Endothelial cell of umbilical vein (primary cell): Measurements from ENCODE around the gene TLN1. TPM values are rescaled to one million over a fixed set of nuclear protein-coding genes. Genes with fewer than 3 reads are reported as not detected.

Experiments
- BruUV-seq: library from RNA; stranded (reverse); fragments of 400-500 nt; replicated peaks from 2 replicates; lab custom pipeline; 2021; lab: Mats Ljungman, UMichigan
- CTCF ChIA-PET: fragments of 300-600, 350-600 bp; sonication (Branson Sonifier 250); formaldehyde crosslinking; loops from one replicate; lab custom pipeline; 2021; ENCODE audit warnings: antibody characterized with exemption, inconsistent platforms; lab: Charles Lee
- POLR2A ChIA-PET: fragments of 300-600, 350-600 bp; sonication (Branson Sonifier 250); formaldehyde crosslinking; loops from one replicate; lab custom pipeline; 2021; ENCODE audit warnings: antibody characterized with exemption, inconsistent platforms; lab: Charles Lee
- DNase-seq: peaks from one replicate; pipeline ENCODE4 v3.0.0-alpha.2; 2011; ENCODE audit warnings: low read depth, low spot score
- FAIRE-seq: peaks from 2 replicates; lab custom pipeline; 2011; peaks lifted over from hg19 to GRCh38; lab: Jason Lieb, UNC
- H2AFZ ChIP-seq: 2 replicates; pipeline ENCODE4 v1.6.0; 2012; ENCODE audit warnings: low read depth, low read length, control low read depth, inconsistent platforms
- H3K27ac ChIP-seq: 2 replicates; pipeline ENCODE4 v1.5.1; 2011; ENCODE audit warnings: low read depth, mild to moderate bottlenecking, control low read depth, low read length, moderate library complexity; ENCODE audit not compliant: insufficient read depth
- H3K27me3 ChIP-seq, 2 experiments: 2 replicates each; pipeline versions ENCODE4 v1.6.0 to v1.6.1; 2011; ENCODE audit warnings: low read length in 2 of 2, mixed read lengths in 1 of 2; ENCODE audit not compliant: control insufficient read depth in 2 of 2, insufficient read depth in 2 of 2
- H3K36me3 ChIP-seq, 2 experiments: 2 replicates in 1 of 2; 3 replicates in 1 of 2; pipeline ENCODE4 v1.5.1; 2011; ENCODE audit warnings: low read length in 2 of 2, mild to moderate bottlenecking in 1 of 2, moderate library complexity in 1 of 2; ENCODE audit not compliant: control insufficient read depth in 2 of 2, insufficient read depth in 2 of 2; ENCODE audit errors: extremely low read depth in 1 of 2
- H3K4me1 ChIP-seq: 3 replicates; pipeline ENCODE4 v1.5.1; 2011; ENCODE audit warnings: mild to moderate bottlenecking, low read length; ENCODE audit not compliant: control insufficient read depth, insufficient read depth; ENCODE audit errors: extremely low read depth
- H3K4me2 ChIP-seq: 2 replicates; pipeline ENCODE4 v1.6.1; 2011; ENCODE audit warnings: low read length, control low read depth, mixed read lengths; ENCODE audit not compliant: insufficient read depth
- H3K4me3 ChIP-seq, 3 experiments: fragments of 200-600 bp in 1 of 3; sonication (generic), shearing (Covaris generic) in 1 of 3; replicated peaks in 1 of 3; 2 replicates each; pipeline ENCODE4 v1.5.1; 2011 to 2016; ENCODE audit warnings: control low read depth in 3 of 3, low read length in 3 of 3, mild to moderate bottlenecking in 2 of 3, inconsistent platforms in 1 of 3, low read depth in 1 of 3, moderate library complexity in 1 of 3; ENCODE audit not compliant: insufficient read depth in 1 of 3
- H3K79me2 ChIP-seq: 2 replicates; pipeline ENCODE4 v1.6.0; 2012; ENCODE audit warnings: low read length, inconsistent platforms; ENCODE audit not compliant: control insufficient read depth, insufficient read depth
- H3K9ac ChIP-seq: replicated peaks from 2 replicates; pipeline ENCODE3; 2011; ENCODE audit warnings: low read length, control low read depth; ENCODE audit not compliant: insufficient read depth; ENCODE audit errors: extremely low read depth
- H3K9me1 ChIP-seq: replicated peaks from 3 replicates; pipeline ENCODE4 v1.6.0; 2011; ENCODE audit warnings: mild to moderate bottlenecking, low read length; ENCODE audit not compliant: control insufficient read depth, insufficient read depth; ENCODE audit errors: extremely low read depth
- H3K9me3 ChIP-seq: replicated peaks from 2 replicates; pipeline ENCODE4 v1.5.1; 2012; ENCODE audit warnings: low read length, inconsistent platforms; ENCODE audit not compliant: control insufficient read depth, insufficient read depth
- H4K20me1 ChIP-seq: replicated peaks from 2 replicates; pipeline ENCODE3; 2011; ENCODE audit warnings: mild to moderate bottlenecking, low read length; ENCODE audit not compliant: control insufficient read depth, insufficient read depth; ENCODE audit errors: extremely low read depth
- CTCF ChIP-seq, 2 donors: IDR thresholded peaks; 1 replicate in 1 of 2; 2 replicates in 1 of 2; pipeline ENCODE4 v1.5.1; 2011; ENCODE audit warnings: low read length in 2 of 2, mild to moderate bottlenecking in 2 of 2, moderate library complexity in 2 of 2, control low read depth in 1 of 2, inconsistent platforms in 1 of 2, low read depth in 1 of 2; ENCODE audit not compliant: insufficient read depth in 1 of 2; ENCODE audit errors: extremely low read depth in 1 of 2
- EZH2 ChIP-seq: IDR thresholded peaks from 2 replicates; pipeline ENCODE4 v1.6.1; 2012; ENCODE audit warnings: borderline replicate concordance, low read depth, mild to moderate bottlenecking, moderate library complexity, low read length, inconsistent platforms; ENCODE audit not compliant: severe bottlenecking
- FOS ChIP-seq: IDR thresholded peaks from 2 replicates; pipeline ENCODE4 v1.6.1; 2011; ENCODE audit warnings: mild to moderate bottlenecking, low read length, moderate library complexity, borderline replicate concordance; ENCODE audit not compliant: insufficient read depth
- GATA2 ChIP-seq: IDR thresholded peaks from 2 replicates; pipeline ENCODE4 v1.7.0; 2011; ENCODE audit warnings: low read depth, mild to moderate bottlenecking, moderate library complexity, mixed read lengths, low read length; ENCODE audit not compliant: insufficient read length, insufficient read depth
- JUN ChIP-seq: IDR thresholded peaks from 2 replicates; pipeline ENCODE4 v1.6.1; 2011; ENCODE audit warnings: borderline replicate concordance, low read depth; ENCODE audit not compliant: insufficient read length, insufficient read depth
- MAX ChIP-seq: IDR thresholded peaks from 2 replicates; pipeline ENCODE4 v1.6.1; 2011; ENCODE audit not compliant: insufficient read depth, insufficient read length
- MYC ChIP-seq: IDR thresholded peaks from one replicate; pipeline ENCODE4 v1.6.1; 2011; ENCODE audit warnings: mild to moderate bottlenecking, low read depth, low read length
- POLR2AphosphoS5 ChIP-seq: IDR thresholded peaks from 2 replicates; pipeline ENCODE4 v1.6.1; 2012; ENCODE audit warnings: low read depth, mild to moderate bottlenecking, control low read depth, low read length, moderate library complexity; ENCODE audit not compliant: insufficient read depth
- dilution Hi-C: fragments of 300-500 bp; cut with MboI; formaldehyde crosslinking; loops from one replicate; pipeline ENCODE4 v1.15.0; 2019; ENCODE audit warnings: low sequenced_read_pairs; ENCODE audit not compliant: extremely low pct_ligation_motif_present
- intact Hi-C: fragments of 100-400 bp; cut with micrococcal nuclease; formaldehyde crosslinking; loops from one replicate; pipeline ENCODE4 v1.10.0; 2022
- polyA plus RNA-seq, 4 experiments: library from polyadenylated mRNA; depleted of rRNA in 3 of 4; stranded (reverse) in 3 of 4; unstranded in 1 of 4; fragments of >200 nt; gene quantifications; 2 replicates each; pipeline versions ENCODE4 v1.2.1 to v1.2.3, GENCODE V29; 2011 to 2012; ENCODE audit warnings: missing spikeins in 1 of 4
- total RNA-seq: library from RNA; stranded (reverse); gene quantifications from 2 replicates; pipeline ENCODE4 v1.2.3, GENCODE V29; 2021

The TLN1 gene
- total and polyA plus RNA-seq, 2 donors (not counting 3 experiments of a cell fraction or from before 2014, with no cell fraction given) = 120 to 450 TPM

- no TSS peak for BruUV-seq
- Histone ChIP-seq H3K36me3 (no peaks in the 10 kb centered on the region), H3K4me2 (no peak overlapping the region), H3K79me2 (no peaks in the 10 kb centered on the region), H2AFZ (no peak overlapping the region), H3K27me3 (no peaks in the 10 kb centered on the region), H3K9me1 (no peaks in the 10 kb centered on the region), H3K4me3 (no peak overlapping the region), H3K27ac (no peak overlapping the region), H3K9ac (no peak overlapping the region), H3K4me1 (peaks cover 21% of the 10 kb centered on the region), H3K9me3 (no peaks in the 10 kb centered on the region), H4K20me1 (no peaks in the 10 kb centered on the region)
- intact Hi-C loops = no loop called here
- no peak for DNase-seq
- ChIA-PET CTCF (interaction anchor here (0.6 to 1.4 kb wide), 2 partner anchors 10 to 115 kb away, joined by 3 to 4 read pairs; no protein-coding TSS in a partner anchor), POLR2A (no interaction called here)
- no peak for FAIRE-seq
- dilution Hi-C loops = no loop called here
- TF ChIP-seq POLR2AphosphoS5 (no peak), CTCF (IDR thresholded peaks at IDR 0.05; ENCODE audit: extremely low read depth in 1 of 2, insufficient read depth in 1 of 2, low read depth in 1 of 2, low read length in 2 of 2) (no peak), GATA2 (no peak), EZH2 (no peak), JUN (no peak), FOS (no peak), MAX (no peak), MYC (no peak)
These were observed 35.5 kb upstream of the TLN1 start for GRCh38 chr9:35767458-35767857.
